Subcutaneous preadipocyte (primary cell): ENCODE measurements around the gene SYT4. TPM values are rescaled to one million over a fixed set of nuclear protein-coding genes. Genes with fewer than 3 reads are reported as not detected.

ENCODE experiments used
- total RNA-seq: library from RNA; depleted of rRNA; stranded (reverse); fragments of >200 nt; gene quantifications from 2 replicates; pipeline ENCODE4 v1.2.3, GENCODE V29; 2012

Gene SYT4, protein sequence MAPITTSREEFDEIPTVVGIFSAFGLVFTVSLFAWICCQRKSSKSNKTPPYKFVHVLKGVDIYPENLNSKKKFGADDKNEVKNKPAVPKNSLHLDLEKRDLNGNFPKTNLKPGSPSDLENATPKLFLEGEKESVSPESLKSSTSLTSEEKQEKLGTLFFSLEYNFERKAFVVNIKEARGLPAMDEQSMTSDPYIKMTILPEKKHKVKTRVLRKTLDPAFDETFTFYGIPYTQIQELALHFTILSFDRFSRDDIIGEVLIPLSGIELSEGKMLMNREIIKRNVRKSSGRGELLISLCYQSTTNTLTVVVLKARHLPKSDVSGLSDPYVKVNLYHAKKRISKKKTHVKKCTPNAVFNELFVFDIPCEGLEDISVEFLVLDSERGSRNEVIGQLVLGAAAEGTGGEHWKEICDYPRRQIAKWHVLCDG
- total RNA-seq = not detected in 2 replicates

GRCh38 chr18:43277164-43277600, at the start of gene SYT4:
TSS of gene SYT4 (minus strand) at chr18:43277490. CDS start at chr18:43277281, 209 bp downstream.

Other genes with a start within 250 kb of the SYT4 start
- gene RIT2, start 161.8 kb downstream of the SYT4 start, total RNA-seq = not detected in 2 replicates